WTC11 (cell line): ENCODE data around the gene SEC61A1. TPM values are rescaled to one million over a fixed set of nuclear protein-coding genes. Genes with fewer than 3 reads are reported as not detected.

Source experiments
- ATAC-seq: fragments of 200-7000 bp; cut with Tn5 transposase; 2 replicates; pipeline ENCODE4 v1.10.0; 2021; ENCODE audit warnings: mild to moderate bottlenecking, moderate library complexity
- CTCF ChIA-PET: fragments of 300-600 bp; sonication (Branson Sonifier 250); formaldehyde crosslinking; loops from one replicate; lab custom pipeline; 2021; ENCODE audit warnings: antibody characterized with exemption; lab: Charles Lee
- POLR2A ChIA-PET: fragments of 350-600 bp; sonication (Branson Sonifier 250); formaldehyde crosslinking; loops from one replicate; lab custom pipeline; 2021; ENCODE audit warnings: antibody characterized with exemption; lab: Charles Lee
- DNase-seq: peaks from one replicate; pipeline ENCODE4 v3.0.0; 2021; ENCODE audit warnings: low spot score
- H3K27ac Mint-ChIP-seq: 2 replicates; pipeline ENCODE4 v1.8.0; 2021; ENCODE audit warnings: mixed read lengths
- H3K27me3 Mint-ChIP-seq: 2 replicates; pipeline ENCODE4 v1.8.0; 2021; ENCODE audit warnings: low read depth, mild to moderate bottlenecking, moderate library complexity, mixed read lengths
- H3K36me3 Mint-ChIP-seq: 2 replicates; pipeline ENCODE4 v1.8.0; 2021; ENCODE audit warnings: mixed read lengths
- H3K4me1 Mint-ChIP-seq: 2 replicates; pipeline ENCODE4 v1.8.0; 2022; ENCODE audit warnings: mixed read lengths
- H3K4me3 Mint-ChIP-seq: 2 replicates; pipeline ENCODE4 v1.8.0; 2021; ENCODE audit warnings: mild to moderate bottlenecking, moderate library complexity, mixed read lengths
- H3K9me3 Mint-ChIP-seq: 2 replicates; pipeline ENCODE4 v1.8.0; 2021; ENCODE audit warnings: mixed read lengths
- CREM ChIP-seq: sonication (generic); formaldehyde crosslinking; IDR thresholded peaks from 2 replicates; pipeline ENCODE4 v1.8.1; 2022; ENCODE audit warnings: mild to moderate bottlenecking, missing genetic modification reagents, moderate library complexity
- ESRRA ChIP-seq: sonication (generic); formaldehyde crosslinking; IDR thresholded peaks from 2 replicates; pipeline ENCODE4 v1.8.1; 2022; ENCODE audit warnings: mild to moderate bottlenecking, missing genetic modification reagents, borderline replicate concordance
- GTF2I ChIP-seq: fragments of 250-450 bp; sonication (Bioruptor Pico); conservative IDR thresholded peaks from 2 replicates; pipeline ENCODE4 v1.4.0; 2021; ENCODE audit warnings: mild to moderate bottlenecking
- JUN ChIP-seq: sonication (generic); formaldehyde crosslinking; IDR thresholded peaks from 2 replicates; pipeline ENCODE4 v1.8.0; 2023; ENCODE audit warnings: mild to moderate bottlenecking, missing genetic modification reagents
- MXD4 ChIP-seq: fragments of 250-450 bp; sonication (Bioruptor Pico); IDR thresholded peaks from 2 replicates; pipeline ENCODE4 v1.8.0; 2021; ENCODE audit warnings: mild to moderate bottlenecking, moderate library complexity, borderline replicate concordance
- NFATC4 ChIP-seq: fragments of 250-450 bp; sonication (Bioruptor Pico); IDR thresholded peaks from 2 replicates; pipeline ENCODE4 v1.9.0; 2021; ENCODE audit warnings: mild to moderate bottlenecking
- PRRX2 ChIP-seq: fragments of 250-450 bp; sonication (Bioruptor Pico); IDR thresholded peaks from 2 replicates; pipeline ENCODE4 v1.8.0; 2021; ENCODE audit warnings: mild to moderate bottlenecking
- RORB ChIP-seq: fragments of 250-450 bp; sonication (Bioruptor Pico); IDR thresholded peaks from 2 replicates; pipeline ENCODE4 v1.9.0; 2021; ENCODE audit warnings: mild to moderate bottlenecking
- SMAD3 ChIP-seq: sonication (generic); formaldehyde crosslinking; IDR thresholded peaks from 2 replicates; pipeline ENCODE4 v1.8.0; 2022; ENCODE audit warnings: missing genetic modification reagents, mild to moderate bottlenecking, borderline replicate concordance
- SMAD4 ChIP-seq: sonication (generic); formaldehyde crosslinking; IDR thresholded peaks from 2 replicates; pipeline ENCODE4 v1.8.0; 2022; ENCODE audit warnings: mild to moderate bottlenecking, missing genetic modification reagents
- TEAD4 ChIP-seq: sonication (generic); formaldehyde crosslinking; IDR thresholded peaks from 2 replicates; pipeline ENCODE4 v1.8.0; 2022; ENCODE audit warnings: mild to moderate bottlenecking, missing genetic modification reagents
- ZNF138 ChIP-seq: sonication (generic); formaldehyde crosslinking; conservative IDR thresholded peaks from 2 replicates; pipeline ENCODE4 v1.8.1; 2022; ENCODE audit warnings: mild to moderate bottlenecking, moderate library complexity, missing genetic modification reagents
- ZNF219 ChIP-seq: sonication (generic); formaldehyde crosslinking; IDR thresholded peaks from 2 replicates; pipeline ENCODE4 v1.8.0; 2023; ENCODE audit warnings: missing genetic modification reagents, mild to moderate bottlenecking, borderline replicate concordance
- ZNF232 ChIP-seq: sonication (generic); formaldehyde crosslinking; IDR thresholded peaks from 2 replicates; pipeline ENCODE4 v1.8.0; 2022; ENCODE audit warnings: mild to moderate bottlenecking, missing genetic modification reagents
- ZNF671 ChIP-seq: fragments of 250-450 bp; sonication (Bioruptor Pico); IDR thresholded peaks from 2 replicates; pipeline ENCODE4 v1.8.0; 2021; ENCODE audit warnings: mild to moderate bottlenecking
- total RNA-seq: library from RNA; stranded (reverse); gene quantifications from 3 replicates; pipeline ENCODE4 v1.2.3, GENCODE V29; 2021
- TF ChIP-seq, protein P1 (sequence below): sonication (generic); formaldehyde crosslinking; IDR thresholded peaks from 2 replicates; pipeline ENCODE4 v1.8.1; 2023; ENCODE audit warnings: mild to moderate bottlenecking, missing genetic modification reagents, moderate library complexity
- TF ChIP-seq, protein P2 (sequence below): sonication (generic); formaldehyde crosslinking; IDR thresholded peaks from 2 replicates; pipeline ENCODE4 v1.8.0; 2023; ENCODE audit warnings: missing genetic modification reagents
- TF ChIP-seq, protein P3 (sequence below): sonication (generic); formaldehyde crosslinking; IDR thresholded peaks from 2 replicates; pipeline ENCODE4 v1.8.1; 2022; ENCODE audit warnings: low read depth, missing genetic modification reagents, borderline replicate concordance
- TF ChIP-seq, protein P4 (sequence below): sonication (generic); formaldehyde crosslinking; IDR thresholded peaks from 2 replicates; pipeline ENCODE4 v1.8.1; 2022; ENCODE audit warnings: mild to moderate bottlenecking, moderate library complexity, missing genetic modification reagents
- TF ChIP-seq, protein P5 (sequence below): fragments of 200-600 bp; IDR thresholded peaks from 2 replicates; pipeline ENCODE4 v1.8.0; 2022; ENCODE audit warnings: antibody characterized with exemption
- TF ChIP-seq, protein P6 (sequence below): sonication (generic); formaldehyde crosslinking; IDR thresholded peaks from 2 replicates; pipeline ENCODE4 v1.8.1; 2022; ENCODE audit warnings: missing genetic modification reagents, borderline replicate concordance
- TF ChIP-seq, protein P7 (sequence below): sonication (generic); formaldehyde crosslinking; IDR thresholded peaks from 2 replicates; pipeline ENCODE4 v1.8.1; 2022; ENCODE audit warnings: mild to moderate bottlenecking, missing genetic modification reagents, moderate library complexity, borderline replicate concordance
- TF ChIP-seq, protein P8 (sequence below): sonication (generic); formaldehyde crosslinking; IDR thresholded peaks from 2 replicates; pipeline ENCODE4 v1.8.1; 2022; ENCODE audit warnings: low read depth, mild to moderate bottlenecking, moderate library complexity, missing genetic modification reagents, borderline replicate concordance

SEC61A1 gene
- total RNA-seq, 1 experiment from 2014 or later: 152 TPM

DNA sequence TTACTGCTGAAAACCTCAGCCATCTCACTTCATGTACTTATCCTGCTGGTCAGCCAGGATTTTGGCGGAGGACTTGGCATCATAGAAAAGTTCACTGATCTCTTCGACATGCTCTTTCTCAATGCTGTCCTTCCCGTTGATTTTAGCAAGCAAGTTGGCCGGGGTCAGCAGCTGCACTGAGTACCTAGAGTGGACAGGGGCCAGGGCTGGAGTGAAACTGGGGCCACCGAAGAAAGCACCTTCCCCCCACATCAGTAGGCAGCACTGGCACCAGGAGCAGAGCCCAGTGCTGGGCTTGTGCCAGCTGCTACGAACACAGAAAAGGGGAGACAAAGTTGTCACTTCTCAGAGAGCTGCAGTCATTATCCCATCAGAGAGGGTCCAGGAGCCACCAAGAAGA is 29.0 kb downstream of the SEC61A1 start:
- H3K27ac Mint-ChIP-seq: no peak overlapping the region
- H3K27me3 Mint-ChIP-seq: no peaks in the 10 kb centered on the region; the same call in 1 of the 2 replicates
- DNase-seq: no peak
- peaks cover 6% of the 10 kb centered on the region; the same call in 1 of the 2 replicates for H3K4me1 Mint-ChIP-seq
- POLR2A ChIA-PET: no interaction called here
- peaks cover 57% of the 10 kb centered on the region for H3K36me3 Mint-ChIP-seq
- CTCF ChIA-PET: no interaction called here
- H3K9me3 Mint-ChIP-seq: no peaks in the 10 kb centered on the region
- no peak for ATAC-seq
- H3K4me3 Mint-ChIP-seq: no peak overlapping the region
- TF ChIP-seq NFATC4 (CRISPR knock-in tag) (no peak), JUN (CRISPR knock-in tag) (no peak), TEAD4 (CRISPR knock-in tag) (no peak), SMAD4 (CRISPR knock-in tag) (no peak), ZNF232 (CRISPR knock-in tag) (no peak), PRRX2 (CRISPR knock-in tag) (no peak)
- TF ChIP-seq, protein P1, sequence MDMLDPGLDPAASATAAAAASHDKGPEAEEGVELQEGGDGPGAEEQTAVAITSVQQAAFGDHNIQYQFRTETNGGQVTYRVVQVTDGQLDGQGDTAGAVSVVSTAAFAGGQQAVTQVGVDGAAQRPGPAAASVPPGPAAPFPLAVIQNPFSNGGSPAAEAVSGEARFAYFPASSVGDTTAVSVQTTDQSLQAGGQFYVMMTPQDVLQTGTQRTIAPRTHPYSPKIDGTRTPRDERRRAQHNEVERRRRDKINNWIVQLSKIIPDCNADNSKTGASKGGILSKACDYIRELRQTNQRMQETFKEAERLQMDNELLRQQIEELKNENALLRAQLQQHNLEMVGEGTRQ (CRISPR knock-in tag): no peak
- TF ChIP-seq, protein P2, sequence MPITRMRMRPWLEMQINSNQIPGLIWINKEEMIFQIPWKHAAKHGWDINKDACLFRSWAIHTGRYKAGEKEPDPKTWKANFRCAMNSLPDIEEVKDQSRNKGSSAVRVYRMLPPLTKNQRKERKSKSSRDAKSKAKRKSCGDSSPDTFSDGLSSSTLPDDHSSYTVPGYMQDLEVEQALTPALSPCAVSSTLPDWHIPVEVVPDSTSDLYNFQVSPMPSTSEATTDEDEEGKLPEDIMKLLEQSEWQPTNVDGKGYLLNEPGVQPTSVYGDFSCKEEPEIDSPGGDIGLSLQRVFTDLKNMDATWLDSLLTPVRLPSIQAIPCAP (CRISPR knock-in tag): no peak
- TF ChIP-seq, protein P3, sequence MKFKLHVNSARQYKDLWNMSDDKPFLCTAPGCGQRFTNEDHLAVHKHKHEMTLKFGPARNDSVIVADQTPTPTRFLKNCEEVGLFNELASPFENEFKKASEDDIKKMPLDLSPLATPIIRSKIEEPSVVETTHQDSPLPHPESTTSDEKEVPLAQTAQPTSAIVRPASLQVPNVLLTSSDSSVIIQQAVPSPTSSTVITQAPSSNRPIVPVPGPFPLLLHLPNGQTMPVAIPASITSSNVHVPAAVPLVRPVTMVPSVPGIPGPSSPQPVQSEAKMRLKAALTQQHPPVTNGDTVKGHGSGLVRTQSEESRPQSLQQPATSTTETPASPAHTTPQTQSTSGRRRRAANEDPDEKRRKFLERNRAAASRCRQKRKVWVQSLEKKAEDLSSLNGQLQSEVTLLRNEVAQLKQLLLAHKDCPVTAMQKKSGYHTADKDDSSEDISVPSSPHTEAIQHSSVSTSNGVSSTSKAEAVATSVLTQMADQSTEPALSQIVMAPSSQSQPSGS (CRISPR knock-in tag): no peak
- TF ChIP-seq, protein P4, sequence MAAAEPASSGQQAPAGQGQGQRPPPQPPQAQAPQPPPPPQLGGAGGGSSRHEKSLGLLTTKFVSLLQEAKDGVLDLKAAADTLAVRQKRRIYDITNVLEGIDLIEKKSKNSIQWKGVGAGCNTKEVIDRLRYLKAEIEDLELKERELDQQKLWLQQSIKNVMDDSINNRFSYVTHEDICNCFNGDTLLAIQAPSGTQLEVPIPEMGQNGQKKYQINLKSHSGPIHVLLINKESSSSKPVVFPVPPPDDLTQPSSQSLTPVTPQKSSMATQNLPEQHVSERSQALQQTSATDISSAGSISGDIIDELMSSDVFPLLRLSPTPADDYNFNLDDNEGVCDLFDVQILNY: no peak

DNA sequence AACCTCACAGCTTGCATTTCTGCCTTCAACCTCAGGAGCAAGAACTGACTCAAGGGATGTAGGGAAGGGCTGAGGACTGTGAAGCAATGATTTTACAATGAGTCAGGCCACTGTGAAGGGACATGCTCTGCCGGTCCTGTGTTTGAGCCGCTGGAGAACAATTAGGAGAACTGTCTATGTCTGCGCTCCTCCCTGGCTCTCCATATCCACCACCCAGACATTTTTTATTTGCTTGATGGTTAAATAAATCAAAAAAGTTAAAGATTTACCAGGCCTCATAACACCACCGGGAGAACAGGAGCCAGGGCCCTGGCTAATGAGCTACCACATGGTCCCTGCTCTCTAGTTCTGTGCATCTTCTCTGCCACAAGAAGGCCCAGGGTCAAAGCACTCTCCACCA is 29.6 kb downstream of the SEC61A1 start:
- DNase-seq (no peak), ATAC-seq (no peak)
- TF ChIP-seq ESRRA (CRISPR knock-in tag): no peak
- TF ChIP-seq TEAD4 (CRISPR knock-in tag): no peak
- no peak for TF ChIP-seq SMAD3 (CRISPR knock-in tag)
- TF ChIP-seq, protein P5, sequence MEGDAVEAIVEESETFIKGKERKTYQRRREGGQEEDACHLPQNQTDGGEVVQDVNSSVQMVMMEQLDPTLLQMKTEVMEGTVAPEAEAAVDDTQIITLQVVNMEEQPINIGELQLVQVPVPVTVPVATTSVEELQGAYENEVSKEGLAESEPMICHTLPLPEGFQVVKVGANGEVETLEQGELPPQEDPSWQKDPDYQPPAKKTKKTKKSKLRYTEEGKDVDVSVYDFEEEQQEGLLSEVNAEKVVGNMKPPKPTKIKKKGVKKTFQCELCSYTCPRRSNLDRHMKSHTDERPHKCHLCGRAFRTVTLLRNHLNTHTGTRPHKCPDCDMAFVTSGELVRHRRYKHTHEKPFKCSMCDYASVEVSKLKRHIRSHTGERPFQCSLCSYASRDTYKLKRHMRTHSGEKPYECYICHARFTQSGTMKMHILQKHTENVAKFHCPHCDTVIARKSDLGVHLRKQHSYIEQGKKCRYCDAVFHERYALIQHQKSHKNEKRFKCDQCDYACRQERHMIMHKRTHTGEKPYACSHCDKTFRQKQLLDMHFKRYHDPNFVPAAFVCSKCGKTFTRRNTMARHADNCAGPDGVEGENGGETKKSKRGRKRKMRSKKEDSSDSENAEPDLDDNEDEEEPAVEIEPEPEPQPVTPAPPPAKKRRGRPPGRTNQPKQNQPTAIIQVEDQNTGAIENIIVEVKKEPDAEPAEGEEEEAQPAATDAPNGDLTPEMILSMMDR: no peak
- no peak for TF ChIP-seq CREM
- TF ChIP-seq GTF2I: no peak
- TF ChIP-seq ZNF219 (CRISPR knock-in tag): no peak
- no peak for TF ChIP-seq MXD4
- TF ChIP-seq, protein P6, sequence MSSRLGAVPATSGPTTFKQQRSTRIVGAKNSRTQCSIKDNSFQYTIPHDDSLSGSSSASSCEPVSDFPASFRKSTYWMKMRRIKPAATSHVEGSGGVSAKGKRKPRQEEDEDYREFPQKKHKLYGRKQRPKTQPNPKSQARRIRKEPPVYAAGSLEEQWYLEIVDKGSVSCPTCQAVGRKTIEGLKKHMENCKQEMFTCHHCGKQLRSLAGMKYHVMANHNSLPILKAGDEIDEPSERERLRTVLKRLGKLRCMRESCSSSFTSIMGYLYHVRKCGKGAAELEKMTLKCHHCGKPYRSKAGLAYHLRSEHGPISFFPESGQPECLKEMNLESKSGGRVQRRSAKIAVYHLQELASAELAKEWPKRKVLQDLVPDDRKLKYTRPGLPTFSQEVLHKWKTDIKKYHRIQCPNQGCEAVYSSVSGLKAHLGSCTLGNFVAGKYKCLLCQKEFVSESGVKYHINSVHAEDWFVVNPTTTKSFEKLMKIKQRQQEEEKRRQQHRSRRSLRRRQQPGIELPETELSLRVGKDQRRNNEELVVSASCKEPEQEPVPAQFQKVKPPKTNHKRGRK (CRISPR knock-in tag): no peak
- TF ChIP-seq RORB (CRISPR knock-in tag): no peak
- TF ChIP-seq ZNF138 (CRISPR knock-in tag): no peak
- TF ChIP-seq, protein P3 (CRISPR knock-in tag): no peak
- TF ChIP-seq, protein P7, sequence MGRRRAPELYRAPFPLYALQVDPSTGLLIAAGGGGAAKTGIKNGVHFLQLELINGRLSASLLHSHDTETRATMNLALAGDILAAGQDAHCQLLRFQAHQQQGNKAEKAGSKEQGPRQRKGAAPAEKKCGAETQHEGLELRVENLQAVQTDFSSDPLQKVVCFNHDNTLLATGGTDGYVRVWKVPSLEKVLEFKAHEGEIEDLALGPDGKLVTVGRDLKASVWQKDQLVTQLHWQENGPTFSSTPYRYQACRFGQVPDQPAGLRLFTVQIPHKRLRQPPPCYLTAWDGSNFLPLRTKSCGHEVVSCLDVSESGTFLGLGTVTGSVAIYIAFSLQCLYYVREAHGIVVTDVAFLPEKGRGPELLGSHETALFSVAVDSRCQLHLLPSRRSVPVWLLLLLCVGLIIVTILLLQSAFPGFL (CRISPR knock-in tag): no peak
- no peak for TF ChIP-seq ZNF671
- TF ChIP-seq, protein P8, sequence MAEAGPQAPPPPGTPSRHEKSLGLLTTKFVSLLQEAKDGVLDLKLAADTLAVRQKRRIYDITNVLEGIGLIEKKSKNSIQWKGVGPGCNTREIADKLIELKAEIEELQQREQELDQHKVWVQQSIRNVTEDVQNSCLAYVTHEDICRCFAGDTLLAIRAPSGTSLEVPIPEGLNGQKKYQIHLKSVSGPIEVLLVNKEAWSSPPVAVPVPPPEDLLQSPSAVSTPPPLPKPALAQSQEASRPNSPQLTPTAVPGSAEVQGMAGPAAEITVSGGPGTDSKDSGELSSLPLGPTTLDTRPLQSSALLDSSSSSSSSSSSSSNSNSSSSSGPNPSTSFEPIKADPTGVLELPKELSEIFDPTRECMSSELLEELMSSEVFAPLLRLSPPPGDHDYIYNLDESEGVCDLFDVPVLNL: no peak
- H3K36me3 Mint-ChIP-seq: peaks cover 63% of the 10 kb centered on the region
- CTCF ChIA-PET: interaction anchor here (1.3 kb wide), 1 partner anchor 14 kb away, joined by 4 read pairs; no protein-coding TSS in a partner anchor
- H3K27ac Mint-ChIP-seq: no peak overlapping the region
- peaks cover 6% of the 10 kb centered on the region; the same call in 1 of the 2 replicates for H3K4me1 Mint-ChIP-seq
- no peak overlapping the region for H3K4me3 Mint-ChIP-seq
- H3K27me3 Mint-ChIP-seq: no peaks in the 10 kb centered on the region
- POLR2A ChIA-PET: no interaction called here
- no peaks in the 10 kb centered on the region for H3K9me3 Mint-ChIP-seq
